GM18502 (cell line): Measurements from ENCODE around the gene MFSD8.
"Not testable (repeated sequence)": the region's sequence is repeated elsewhere in the genome, so short reads cannot be mapped to it uniquely, and the experiment has no call there.

ENCODE experiments used
- ATAC-seq: cut with Tn5 transposase; IDR thresholded peaks from one replicate; pipeline ENCODE4 v1.9.1; 2021; ENCODE audit warnings: mild to moderate bottlenecking; ENCODE audit not compliant: unreplicated experiment, poor library complexity

Gene MFSD8

GRCh38 chr4:127965062-127965802 lies at the start of gene MFSD8, which contains the start of gene ABHD18:
Gene MFSD8, minus strand, starts transcription at chr4:127965173. Its CDS starts 40 bp downstream, at chr4:127965133.
Gene ABHD18, plus strand, starts transcription at chr4:127965406. Its CDS starts 17,550 bp downstream, at chr4:127982956.
- ATAC-seq, result peak; percentile 96

GRCh38 chr4:128009428-128009827 lies 44.5 kb upstream of the MFSD8 start:
- ATAC-seq, result no peak

- ATAC-seq, result no peak
These were observed 41.6 kb upstream of the MFSD8 start for GRCh38 chr4:128006592-128006991.

- peak; percentile 98 for ATAC-seq
These were observed 32.8 kb upstream of the MFSD8 start for GRCh38 chr4:127997534-127998388.

- ATAC-seq, result not testable (repeated sequence)
These were observed 31.5 kb upstream of the MFSD8 start for GRCh38 chr4:127996521-127996920.

- no peak for ATAC-seq
These were observed 30.8 kb upstream of the MFSD8 start for GRCh38 chr4:127995776-127996175.

- ATAC-seq, result no peak
These were observed 28.2 kb upstream of the MFSD8 start for GRCh38 chr4:127993151-127993550.

GRCh38 chr4:127988638-127989037 lies 23.7 kb upstream of the MFSD8 start:
- ATAC-seq, result no peak

GRCh38 chr4:127985989-127986388 lies 21.0 kb upstream of the MFSD8 start:
- ATAC-seq, result no peak

GRCh38 chr4:127982445-127982844 lies 17.5 kb upstream of the MFSD8 start:
- no peak for ATAC-seq

GRCh38 chr4:127978930-127979329 lies 14.0 kb upstream of the MFSD8 start:
- ATAC-seq, result no peak

GRCh38 chr4:127975121-127975770 lies 10.3 kb upstream of the MFSD8 start:
- no peak for ATAC-seq

- not testable (repeated sequence) for ATAC-seq
These were observed 6.0 kb upstream of the MFSD8 start for GRCh38 chr4:127970925-127971324.

- no peak for ATAC-seq
These were observed 3.6 kb upstream of the MFSD8 start for GRCh38 chr4:127968586-127968985.

- no peak for ATAC-seq
These were observed 2.3 kb upstream of the MFSD8 start for GRCh38 chr4:127967141-127967775.

GRCh38 chr4:127965803-127966175 lies 816 bp upstream of the MFSD8 start:
- peak; percentile 36 for ATAC-seq

- peak; percentile 28 for ATAC-seq
These were observed 429 bp downstream of the MFSD8 start for GRCh38 chr4:127964426-127965061.

GRCh38 chr4:127963633-127964398 lies 1.2 kb downstream of the MFSD8 start:
- not testable (repeated sequence) for ATAC-seq

- no peak for ATAC-seq
These were observed 5.2 kb downstream of the MFSD8 start for GRCh38 chr4:127959794-127960193.
